Endothelial cell of hepatic sinusoid (primary cell): Measurements from ENCODE around the gene TMEM97.
"Not testable (repeated sequence)": the region's sequence is repeated elsewhere in the genome, so short reads cannot be mapped to it uniquely, and the experiment has no call there.

Source experiments
- in situ Hi-C: cut with HindIII; loops from 2 replicates; pipeline ENCODE4 v1.10.0; 2017; ENCODE audit warnings: low sequenced_read_pairs

The TMEM97 gene

GRCh38 chr17:28318759-28319597 is at the start of gene TMEM97:
TSS of gene TMEM97 (plus strand) at chr17:28319200. CDS start at chr17:28319240, 40 bp downstream.
- in situ Hi-C loops, result loop anchor here (5.0 kb wide), 1 partner anchor 38 kb away; the partner anchor contains the start of gene POLDIP2

GRCh38 chr17:28270055-28270454 is 48.9 kb upstream of the TMEM97 start:
- in situ Hi-C loops, result no loop called here

- in situ Hi-C loops, result no loop called here
These were observed 48.1 kb upstream of the TMEM97 start for GRCh38 chr17:28270926-28271325.

GRCh38 chr17:28271431-28271830 is 47.6 kb upstream of the TMEM97 start:
- in situ Hi-C loops, result no loop called here

- in situ Hi-C loops, result no loop called here
These were observed 46.8 kb upstream of the TMEM97 start for GRCh38 chr17:28272166-28272565.

GRCh38 chr17:28273341-28273740 is 45.7 kb upstream of the TMEM97 start:
- in situ Hi-C loops, result not testable (repeated sequence)

- in situ Hi-C loops, result loop anchor here (25.0 kb wide), 2 partner anchors 87 to 487 kb away; no protein-coding TSS in a partner anchor
These were observed 44.3 kb upstream of the TMEM97 start for GRCh38 chr17:28274591-28275265.

- in situ Hi-C loops, result loop anchor here (25.0 kb wide), 2 partner anchors 89 to 489 kb away; no protein-coding TSS in a partner anchor
These were observed 43.0 kb upstream of the TMEM97 start for GRCh38 chr17:28276011-28276410.

GRCh38 chr17:28279411-28279810 is 39.6 kb upstream of the TMEM97 start:
- in situ Hi-C loops, result loop anchor here (25.0 kb wide), 2 partner anchors 92 to 492 kb away; no protein-coding TSS in a partner anchor

GRCh38 chr17:28280826-28281225 is 38.2 kb upstream of the TMEM97 start:
- in situ Hi-C loops, result loop anchor here (25.0 kb wide), 2 partner anchors 94 to 494 kb away; no protein-coding TSS in a partner anchor

- in situ Hi-C loops, result loop anchor here (25.0 kb wide), 2 partner anchors 95 to 495 kb away; no protein-coding TSS in a partner anchor
These were observed 36.4 kb upstream of the TMEM97 start for GRCh38 chr17:28282596-28282995.

- in situ Hi-C loops, result loop anchor here (25.0 kb wide), 2 partner anchors 99 to 499 kb away; no protein-coding TSS in a partner anchor
These were observed 33.0 kb upstream of the TMEM97 start for GRCh38 chr17:28285965-28286364.

GRCh38 chr17:28290703-28291102 is 28.3 kb upstream of the TMEM97 start:
- in situ Hi-C loops, result loop anchor here (25.0 kb wide), 2 partner anchors 103 to 503 kb away; no protein-coding TSS in a partner anchor

- in situ Hi-C loops, result loop anchor here (25.0 kb wide), 2 partner anchors 105 to 505 kb away; no protein-coding TSS in a partner anchor
These were observed 27.1 kb upstream of the TMEM97 start for GRCh38 chr17:28291780-28292330.

- in situ Hi-C loops, result loop anchor here (25.0 kb wide), 2 partner anchors 106 to 506 kb away; no protein-coding TSS in a partner anchor
These were observed 26.1 kb upstream of the TMEM97 start for GRCh38 chr17:28292878-28293277.

GRCh38 chr17:28293994-28294393 is 25.0 kb upstream of the TMEM97 start:
- in situ Hi-C loops, result loop anchor here (25.0 kb wide), 2 partner anchors 107 to 507 kb away; no protein-coding TSS in a partner anchor

- in situ Hi-C loops, result loop anchor here (25.0 kb wide), 2 partner anchors 109 to 509 kb away; no protein-coding TSS in a partner anchor
These were observed 23.1 kb upstream of the TMEM97 start for GRCh38 chr17:28295677-28296578.

- in situ Hi-C loops, result loop anchor here (25.0 kb wide), 2 partner anchors 111 to 511 kb away; no protein-coding TSS in a partner anchor
These were observed 20.6 kb upstream of the TMEM97 start for GRCh38 chr17:28298449-28298848.

- in situ Hi-C loops, result no loop called here
These were observed 12.0 kb upstream of the TMEM97 start for GRCh38 chr17:28306954-28307401.

- in situ Hi-C loops, result no loop called here
These were observed 5.2 kb upstream of the TMEM97 start for GRCh38 chr17:28313841-28314240.
